Measurements from ENCODE around the gene CHD3. TPM values are rescaled to one million over a fixed set of nuclear protein-coding genes. Genes with fewer than 3 reads are reported as not detected.
A peak's percentile ranks its signal among the peaks of the same experiment; 100 is the strongest.

Gene CHD3
- total RNA-seq, 4 donors from 2014 or later: 56.7 to 134 (median 120) TPM

DNA sequence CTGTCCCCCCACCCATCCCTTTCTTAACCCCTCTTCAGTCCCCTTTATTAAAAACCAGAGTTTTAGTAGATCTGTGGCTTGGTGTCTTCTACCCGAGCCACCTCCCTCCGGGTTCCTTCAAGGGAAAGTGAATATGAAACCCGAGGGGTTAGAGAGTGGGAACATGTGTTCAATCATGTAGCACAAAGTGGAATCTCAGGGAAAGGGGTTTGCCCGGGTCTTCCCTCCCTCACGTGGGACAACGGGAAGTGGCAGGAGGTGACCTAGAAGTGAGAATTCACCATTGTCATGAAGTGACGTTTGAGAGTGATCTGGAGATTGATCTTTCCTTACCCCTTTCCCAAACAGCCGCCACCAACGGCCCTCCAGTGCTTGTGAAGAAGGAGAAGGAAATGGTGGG lies 22.5 kb downstream of the CHD3 start:
- no peak for ATAC-seq
- TF ChIP-seq POLR2A (IDR thresholded peaks at IDR 0.05): no peak
- TF ChIP-seq EP300 (IDR thresholded peaks at IDR 0.05): no peak
- no peak for TF ChIP-seq POLR2AphosphoS5 (IDR thresholded peaks at IDR 0.05)
- no peak for TF ChIP-seq CTCF (IDR thresholded peaks at IDR 0.05)
- no peak overlapping the region for H3K4me3 ChIP-seq
- H3K36me3 ChIP-seq: peaks cover 0 to 64% of the 10 kb centered on the region in 2 donors
- WGBS, 2 donors (ENCODE audit: low coverage in 1 of 2): 77 to 80% methylated on average over 1 to 4 of the region's 9 CpGs
- H3K9me3 ChIP-seq: no peaks in the 10 kb centered on the region
- no peak overlapping the region for H3K27ac ChIP-seq
- no peaks in the 10 kb centered on the region for H3K27me3 ChIP-seq
- peaks cover 0 to 21% (median 8%) of the 10 kb centered on the region in 3 donors for H3K4me1 ChIP-seq

DNA sequence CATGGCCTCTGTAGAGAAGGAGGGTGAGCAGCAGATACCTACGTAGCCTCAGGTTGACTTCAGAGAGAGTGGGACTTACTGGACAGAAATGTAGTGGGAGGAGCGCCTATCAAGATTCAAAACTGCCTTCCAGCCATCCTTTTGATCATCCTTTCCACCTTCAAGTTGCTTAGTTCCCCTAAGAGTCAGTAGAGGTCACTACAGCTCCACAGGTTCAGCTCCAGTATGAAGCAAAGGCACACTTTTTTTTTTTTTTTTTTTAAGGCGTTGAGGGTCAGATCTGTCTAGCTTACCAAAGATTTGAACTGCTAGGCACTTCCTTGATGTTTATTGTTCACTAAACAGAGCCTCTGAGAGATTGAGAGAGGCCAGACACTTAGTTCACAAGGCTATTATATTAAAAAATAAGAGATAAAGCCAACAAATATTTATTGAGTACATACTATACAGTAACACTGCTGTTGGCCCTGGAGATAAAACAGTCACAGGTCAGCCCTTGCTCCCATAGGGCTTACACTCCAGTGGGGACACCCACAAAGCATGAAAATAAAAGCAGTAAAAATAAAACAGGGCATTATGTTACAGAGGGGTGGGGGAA lies 24.4 kb downstream of the CHD3 start:
- peaks cover 0 to 30% (median 16%) of the 10 kb centered on the region in 3 donors for H3K4me1 ChIP-seq
- no peak for ATAC-seq
- H3K27ac ChIP-seq: peak overlapping the region in 1 of 4 donors; percentile 26
- no peaks in the 10 kb centered on the region for H3K9me3 ChIP-seq
- no peaks in the 10 kb centered on the region for H3K27me3 ChIP-seq
- 0 to 41% methylated on average over 1 to 3 of the region's 3 CpGs for WGBS, 2 donors (ENCODE audit: low coverage in 1 of 2)
- H3K36me3 ChIP-seq: peaks cover 0 to 45% of the 10 kb centered on the region in 2 donors
- TF ChIP-seq EP300 (IDR thresholded peaks at IDR 0.05) (no peak), CTCF (IDR thresholded peaks at IDR 0.05) (peak in 3 of 4 experiments; percentile 65 to 74 (median 69)), POLR2A (IDR thresholded peaks at IDR 0.05) (no peak), POLR2AphosphoS5 (IDR thresholded peaks at IDR 0.05) (no peak)
- H3K4me3 ChIP-seq: no peak overlapping the region

DNA sequence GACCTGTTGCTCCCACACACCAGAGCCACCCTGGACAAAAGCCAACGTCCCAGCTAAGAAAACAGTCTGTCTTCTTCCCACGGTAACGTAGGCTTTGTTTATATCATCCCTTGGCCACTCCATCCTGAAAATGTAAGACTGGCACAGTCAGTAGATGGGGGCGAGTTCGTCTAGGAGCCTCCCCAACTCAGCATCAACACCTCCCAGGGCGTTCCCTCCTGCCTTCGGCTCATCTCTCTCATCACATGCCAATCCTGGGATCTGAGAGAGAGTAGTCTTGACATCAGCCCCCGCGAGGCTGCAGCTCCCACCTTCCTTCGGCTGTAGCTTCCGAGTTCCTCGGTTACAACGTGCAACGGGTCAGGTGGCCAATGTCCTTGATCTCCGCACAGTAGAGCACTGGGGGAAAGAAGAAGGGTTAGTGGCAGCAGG lies 26.6 kb downstream of the CHD3 start:
- Histone ChIP-seq H3K36me3 (peaks cover 0 to 24% of the 10 kb centered on the region in 2 donors), H3K4me1 (peaks cover 0 to 30% (median 16%) of the 10 kb centered on the region in 3 donors), H3K9me3 (no peaks in the 10 kb centered on the region), H3K27ac (peak overlapping the region; percentile 83 to 99 (median 95)), H3K27me3 (no peaks in the 10 kb centered on the region), H3K4me3 (peak overlapping the region; percentile 58 to 68)
- peak; percentile 48 for ATAC-seq
- WGBS, 2 donors (ENCODE audit: low coverage in 1 of 2): 0 to 3% methylated on average over 3 to 5 of the region's 15 CpGs
- TF ChIP-seq CTCF (IDR thresholded peaks at IDR 0.05) (no peak), EP300 (IDR thresholded peaks at IDR 0.05) (no peak), POLR2AphosphoS5 (IDR thresholded peaks at IDR 0.05) (peak; percentile 23), POLR2A (IDR thresholded peaks at IDR 0.05) (no peak)

DNA sequence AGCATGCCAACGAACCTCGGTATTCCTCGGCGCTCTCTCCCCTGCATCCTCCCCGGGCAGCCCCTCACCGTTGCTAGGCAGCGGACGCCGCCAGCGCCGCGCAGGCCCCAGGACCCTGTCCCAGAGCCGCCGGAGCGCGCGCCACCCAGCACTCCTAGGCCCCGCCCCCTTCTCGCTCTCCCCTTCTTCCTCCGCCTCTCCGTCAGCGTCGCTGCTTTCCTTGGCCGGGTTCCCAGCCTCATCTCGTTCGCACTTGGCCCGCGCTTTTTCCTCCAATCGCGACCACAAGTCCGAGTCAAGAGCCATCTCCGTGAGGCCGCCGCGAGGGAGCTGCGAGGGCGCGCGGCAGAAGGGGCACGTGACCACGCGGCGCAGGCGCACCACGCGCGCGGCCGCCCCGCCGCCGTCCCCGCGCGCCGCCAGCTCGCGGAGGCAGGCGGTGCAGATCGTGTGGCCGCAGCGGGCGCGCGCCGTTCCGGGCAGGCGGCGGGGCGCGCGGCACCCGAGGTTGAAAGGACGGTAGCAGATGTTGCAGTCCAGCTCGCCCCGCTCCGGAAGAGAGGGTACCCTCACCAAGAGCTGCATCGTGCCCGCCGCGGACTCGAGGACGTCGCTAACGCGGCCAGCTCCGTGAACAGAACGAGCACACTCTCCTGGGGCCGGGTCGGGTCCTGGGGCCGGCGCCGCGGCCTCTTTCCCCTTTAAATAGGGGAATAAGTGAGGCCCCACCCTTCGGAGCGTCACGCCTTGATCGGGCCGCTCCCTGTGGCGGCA lies 27.2 kb downstream of the CHD3 start, which contains the start of gene RNF227:
Gene RNF227, minus strand, starts transcription at position 679 of the 774 bp plus-strand sequence. Its CDS starts 94 bp downstream, at position 585.
- Histone ChIP-seq H3K36me3 (peaks cover 0 to 18% of the 10 kb centered on the region in 2 donors), H3K9me3 (no peaks in the 10 kb centered on the region), H3K27ac (peak within 1 kb of the TSS; percentile 88 to 99 (median 95)), H3K27me3 (no peaks in the 10 kb centered on the region), H3K4me1 (peaks cover 0 to 30% (median 16%) of the 10 kb centered on the region in 3 donors), H3K4me3 (peak within 1 kb of the TSS; percentile 58 to 68)
- no CpG with 5 or more reads among the region's 100 CpGs for WGBS, 2 donors (ENCODE audit: low coverage in 1 of 2)
- ATAC-seq: peak; percentile 91
- TF ChIP-seq CTCF (IDR thresholded peaks at IDR 0.05): peak in 1 of 4 experiments; percentile 14
- TF ChIP-seq POLR2AphosphoS5 (IDR thresholded peaks at IDR 0.05): peak; percentile 73
- TF ChIP-seq POLR2A (IDR thresholded peaks at IDR 0.05): peak; percentile 50 to 63
- no peak for TF ChIP-seq EP300 (IDR thresholded peaks at IDR 0.05)
